CD4-positive, CD25-positive, alpha-beta regulatory T cell (primary cell): Measurements from ENCODE around the gene CHRNA10. TPM values are rescaled to one million over a fixed set of nuclear protein-coding genes. Genes with fewer than 3 reads are reported as not detected.

ENCODE experiments used
- ATAC-seq, 2 donors: fragments of 150-1000 bp; cut with Tn5 transposase; one replicate each; pipeline ENCODE4 v1.10.0; 2021; ENCODE audit warnings: low read depth in 2 of 2, moderate number of reproducible peaks in 2 of 2, moderate library complexity in 1 of 2
- DNase-seq, 3 donors: peaks; one replicate each; pipeline versions ENCODE4 v3.0.0 to v3.0.0-alpha.2; 2012 to 2022; ENCODE audit warnings: mixed read lengths in 1 of 3
- H3K27ac ChIP-seq: one replicate; pipeline ENCODE4 v1.7.0; 2013; ENCODE audit warnings: mild to moderate bottlenecking, low read length; ENCODE audit not compliant: insufficient read depth, poor library complexity, severe bottlenecking
- H3K27me3 ChIP-seq: one replicate; pipeline ENCODE4 v1.7.0; 2013; ENCODE audit warnings: low read length; ENCODE audit not compliant: control insufficient read depth, insufficient read depth
- H3K36me3 ChIP-seq: one replicate; pipeline ENCODE4 v1.7.0; 2013; ENCODE audit warnings: mild to moderate bottlenecking, low read length, moderate library complexity; ENCODE audit not compliant: control insufficient read depth, insufficient read depth
- H3K4me1 ChIP-seq: 2 replicates; pipeline ENCODE4 v1.7.0; 2013; ENCODE audit warnings: mild to moderate bottlenecking, low read length; ENCODE audit not compliant: insufficient read depth, control insufficient read depth, poor library complexity, severe bottlenecking
- H3K4me3 ChIP-seq: one replicate; pipeline ENCODE4 v1.7.0; 2013; ENCODE audit warnings: low read depth, mild to moderate bottlenecking, low read length, moderate library complexity
- H3K9me3 ChIP-seq, 2 experiments: 1 replicate in 1 of 2; 2 replicates in 1 of 2; pipeline ENCODE4 v1.7.0; 2013; ENCODE audit warnings: low read length in 2 of 2, mild to moderate bottlenecking in 1 of 2, moderate library complexity in 1 of 2; ENCODE audit not compliant: control insufficient read depth in 2 of 2
- H3K27ac Mint-ChIP-seq, 3 donors: one replicate each; pipeline ENCODE4 v1.8.0; 2020 to 2022; ENCODE audit warnings: mild to moderate bottlenecking in 3 of 3, mixed read lengths in 3 of 3, moderate library complexity in 2 of 3
- H3K27me3 Mint-ChIP-seq: one replicate; pipeline ENCODE4 v1.8.0; 2022; ENCODE audit warnings: mild to moderate bottlenecking, mixed read lengths
- H3K36me3 Mint-ChIP-seq: one replicate; pipeline ENCODE4 v1.8.0; 2020; ENCODE audit warnings: mixed read lengths
- H3K4me1 Mint-ChIP-seq, 4 donors: one replicate each; pipeline ENCODE4 v1.8.0; 2020 to 2022; ENCODE audit warnings: mixed read lengths in 4 of 4, mild to moderate bottlenecking in 1 of 4
- H3K4me3 Mint-ChIP-seq, 4 donors: one replicate each; pipeline ENCODE4 v1.8.0; 2020 to 2022; ENCODE audit warnings: mild to moderate bottlenecking in 4 of 4, mixed read lengths in 4 of 4, moderate library complexity in 3 of 4
- H3K9me3 Mint-ChIP-seq, 7 donors: one replicate each; pipeline ENCODE4 v1.8.0; 2020 to 2022; ENCODE audit warnings: mixed read lengths in 7 of 7, mild to moderate bottlenecking in 3 of 7, moderate library complexity in 2 of 7
- polyA plus RNA-seq, 4 donors: library from polyadenylated mRNA; unstranded; fragments of 300-500 nt; fragmentation: Illumina TruSeq; gene quantifications; one replicate each; pipeline ENCODE4 v1.2.3, GENCODE V29; 2021
- total RNA-seq: library from RNA; stranded (reverse); gene quantifications from one replicate; pipeline ENCODE4 v1.2.3, GENCODE V29; 2022

The CHRNA10 gene
- total and polyA plus RNA-seq, 5 donors from 2014 or later: 0.21 to 1.4 (median 0.40) TPM; not detected in 2

GRCh38 chr11:3674189-3674588 is 3.0 kb upstream of the CHRNA10 start:
- no peak overlapping the region for H3K4me3 Mint-ChIP-seq
- peaks cover 64% of the 10 kb centered on the region for H3K36me3 Mint-ChIP-seq
- DNase-seq: no peak
- peak overlapping the region in 1 of 3 donors; percentile 56 for H3K27ac Mint-ChIP-seq
- H3K27ac ChIP-seq: no peak overlapping the region
- no peaks in the 10 kb centered on the region for H3K27me3 ChIP-seq
- ATAC-seq: no peak
- peaks cover 80% of the 10 kb centered on the region for H3K36me3 ChIP-seq
- no peaks in the 10 kb centered on the region for H3K27me3 Mint-ChIP-seq
- peaks cover 0 to 3% (median 0%) of the 10 kb centered on the region in 4 donors for H3K4me1 Mint-ChIP-seq
- H3K9me3 ChIP-seq: no peaks in the 10 kb centered on the region
- no peaks in the 10 kb centered on the region for H3K9me3 Mint-ChIP-seq
- no peaks in the 10 kb centered on the region for H3K4me1 ChIP-seq
- H3K4me3 ChIP-seq: no peak overlapping the region

GRCh38 chr11:3669742-3670183 is 1.4 kb downstream of the CHRNA10 start:
- H3K27ac Mint-ChIP-seq: peak overlapping the region in 1 of 3 donors; percentile 62

GRCh38 chr11:3669128-3669527 is 2.1 kb downstream of the CHRNA10 start:
- no peaks in the 10 kb centered on the region for H3K4me1 ChIP-seq
- H3K4me1 Mint-ChIP-seq: no peaks in the 10 kb centered on the region
- no peak overlapping the region for H3K27ac ChIP-seq
- ATAC-seq: no peak
- H3K9me3 Mint-ChIP-seq: no peaks in the 10 kb centered on the region
- no peak for DNase-seq
- no peaks in the 10 kb centered on the region for H3K27me3 Mint-ChIP-seq
- H3K36me3 ChIP-seq: peaks cover 46% of the 10 kb centered on the region
- no peaks in the 10 kb centered on the region for H3K9me3 ChIP-seq
- no peaks in the 10 kb centered on the region for H3K27me3 ChIP-seq
- peak overlapping the region in 1 of 3 donors; percentile 62 for H3K27ac Mint-ChIP-seq
- peaks cover 59% of the 10 kb centered on the region for H3K36me3 Mint-ChIP-seq
- no peak overlapping the region for H3K4me3 ChIP-seq
- no peak overlapping the region for H3K4me3 Mint-ChIP-seq

More at GRCh38 chr11:3669742-3670183, 1.4 kb downstream of the CHRNA10 start:
- H3K4me1 Mint-ChIP-seq: no peaks in the 10 kb centered on the region
- no peaks in the 10 kb centered on the region for H3K27me3 Mint-ChIP-seq
- no peak overlapping the region for H3K4me3 Mint-ChIP-seq
- peaks cover 58% of the 10 kb centered on the region for H3K36me3 Mint-ChIP-seq
- H3K9me3 Mint-ChIP-seq: no peaks in the 10 kb centered on the region
- Histone ChIP-seq H3K9me3 (no peaks in the 10 kb centered on the region), H3K4me3 (no peak overlapping the region), H3K27ac (no peak overlapping the region), H3K36me3 (peaks cover 53% of the 10 kb centered on the region), H3K4me1 (no peaks in the 10 kb centered on the region), H3K27me3 (no peaks in the 10 kb centered on the region)
- ATAC-seq: no peak
- DNase-seq: no peak

- Histone ChIP-seq H3K4me1 (no peaks in the 10 kb centered on the region), H3K36me3 (peaks cover 31% of the 10 kb centered on the region), H3K27ac (no peak overlapping the region), H3K27me3 (no peaks in the 10 kb centered on the region), H3K4me3 (no peak overlapping the region), H3K9me3 (no peaks in the 10 kb centered on the region)
- Mint-ChIP-seq H3K36me3 (peaks cover 50% of the 10 kb centered on the region), H3K4me1 (no peaks in the 10 kb centered on the region), H3K27me3 (no peaks in the 10 kb centered on the region), H3K9me3 (no peaks in the 10 kb centered on the region), H3K27ac (no peak overlapping the region), H3K4me3 (no peak overlapping the region)
- DNase-seq (no peak), ATAC-seq (no peak)
These were observed 3.8 kb downstream of the CHRNA10 start for GRCh38 chr11:3667149-3668035.

- no peaks in the 10 kb centered on the region for H3K27me3 ChIP-seq
- no peaks in the 10 kb centered on the region for H3K9me3 ChIP-seq
- Mint-ChIP-seq H3K27ac (peak overlapping the region in 1 of 3 donors; percentile 59), H3K4me3 (no peak overlapping the region), H3K9me3 (no peaks in the 10 kb centered on the region), H3K36me3 (peaks cover 48% of the 10 kb centered on the region), H3K27me3 (no peaks in the 10 kb centered on the region), H3K4me1 (no peaks in the 10 kb centered on the region)
- no peak overlapping the region for H3K4me3 ChIP-seq
- ATAC-seq (no peak), DNase-seq (no peak)
- H3K36me3 ChIP-seq: peaks cover 24% of the 10 kb centered on the region
- H3K27ac ChIP-seq: no peak overlapping the region
- H3K4me1 ChIP-seq: no peaks in the 10 kb centered on the region
These were observed 5.1 kb downstream of the CHRNA10 start for GRCh38 chr11:3666023-3666530.

- Mint-ChIP-seq H3K27ac (peak overlapping the region in 1 of 3 donors; percentile 59), H3K36me3 (peaks cover 42% of the 10 kb centered on the region)
- H3K36me3 ChIP-seq: peaks cover 22% of the 10 kb centered on the region
These were observed 5.7 kb downstream of the CHRNA10 start for GRCh38 chr11:3665336-3666022.

GRCh38 chr11:3664032-3664630 is 7.1 kb downstream of the CHRNA10 start:
- Mint-ChIP-seq H3K27me3 (no peaks in the 10 kb centered on the region), H3K9me3 (no peaks in the 10 kb centered on the region), H3K4me1 (no peaks in the 10 kb centered on the region), H3K27ac (peak overlapping the region in 2 of 3 donors; percentile 17 to 34), H3K36me3 (peaks cover 31% of the 10 kb centered on the region), H3K4me3 (no peak overlapping the region)
- no peak for DNase-seq
- Histone ChIP-seq H3K27me3 (no peaks in the 10 kb centered on the region), H3K27ac (no peak overlapping the region), H3K4me3 (no peak overlapping the region), H3K4me1 (no peaks in the 10 kb centered on the region), H3K9me3 (no peaks in the 10 kb centered on the region), H3K36me3 (peaks cover 16% of the 10 kb centered on the region)
- no peak for ATAC-seq

More at GRCh38 chr11:3665336-3666022, 5.7 kb downstream of the CHRNA10 start:
- no peaks in the 10 kb centered on the region for H3K9me3 ChIP-seq
- Mint-ChIP-seq H3K4me3 (no peak overlapping the region), H3K27me3 (no peaks in the 10 kb centered on the region), H3K9me3 (no peaks in the 10 kb centered on the region), H3K4me1 (no peaks in the 10 kb centered on the region)
- H3K27me3 ChIP-seq: no peaks in the 10 kb centered on the region
- ATAC-seq (no peak), DNase-seq (no peak)
- no peaks in the 10 kb centered on the region for H3K4me1 ChIP-seq
- no peak overlapping the region for H3K4me3 ChIP-seq
- no peak overlapping the region for H3K27ac ChIP-seq
